HUDEP-2 (cell line): ENCODE data around the gene GATAD2A.

Source experiments
- DNase-seq, 76 experiments: peaks; one replicate each; lab custom pipeline; 2025; ENCODE audit not compliant: unreplicated experiment in 76 of 76; lab: John Stamatoyannopoulos, UW

The GATAD2A gene

DNA sequence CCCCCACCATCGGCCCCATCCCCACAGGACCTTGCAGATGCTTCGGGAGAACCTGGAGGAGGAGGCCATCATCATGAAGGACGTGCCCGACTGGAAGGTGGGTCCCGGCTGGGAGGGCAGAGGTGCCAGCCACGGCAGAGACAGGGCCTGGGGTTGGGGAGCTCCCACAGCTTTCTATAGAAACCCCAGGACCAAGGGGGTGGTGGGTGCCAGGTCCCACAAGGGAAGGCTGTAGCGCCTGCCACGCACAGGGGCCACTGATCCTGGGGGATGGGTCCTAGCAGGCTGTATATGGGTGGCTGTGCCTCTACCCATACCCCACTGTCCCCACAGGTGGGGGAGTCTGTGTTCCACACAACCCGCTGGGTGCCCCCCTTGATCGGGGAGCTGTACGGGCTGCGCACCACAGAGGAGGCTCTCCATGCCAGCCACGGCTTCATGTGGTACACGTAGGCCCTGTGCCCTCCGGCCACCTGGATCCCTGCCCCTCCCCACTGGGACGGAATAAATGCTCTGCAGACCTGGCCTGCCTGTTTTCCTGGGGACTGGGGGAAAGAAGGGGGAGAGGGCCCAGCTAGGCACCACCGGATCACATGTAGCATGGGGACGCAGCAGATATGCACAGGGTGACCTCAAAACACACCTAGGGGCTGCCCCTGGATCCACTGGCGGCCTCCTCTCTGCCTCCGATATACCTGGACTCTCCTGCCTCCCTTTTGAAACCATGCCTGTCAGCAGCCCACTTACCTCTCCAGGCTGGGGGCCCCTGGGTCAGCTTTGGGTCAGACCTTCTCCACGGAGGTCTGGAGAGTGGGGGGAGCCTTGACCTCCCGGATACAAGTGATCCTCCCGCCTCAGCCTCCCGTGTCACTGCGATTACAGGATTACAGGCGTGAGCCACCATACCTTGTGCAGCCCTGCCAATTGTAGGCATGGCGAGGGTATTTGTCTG is 122.5 kb downstream of the GATAD2A start:
- DNase-seq, result no peak

- DNase-seq, result no peak
Measured at GRCh38 chr19:19528721-19529490, 123.4 kb downstream of the GATAD2A start, which contains the start of gene YJEFN3. YJEFN3 (plus strand) TSS chr19:19528911; CDS start chr19:19528933, 22 bp downstream.

- DNase-seq, result no peak
Measured at GRCh38 chr19:19529783-19530422, 124.4 kb downstream of the GATAD2A start.

GRCh38 chr19:19530423-19530804 is 124.9 kb downstream of the GATAD2A start:
- DNase-seq, result no peak

- DNase-seq, result no peak
Measured at GRCh38 chr19:19530889-19531288, 125.4 kb downstream of the GATAD2A start.

GRCh38 chr19:19531951-19532805 is 126.7 kb downstream of the GATAD2A start:
- DNase-seq, result peak in 64 of 76 experiments; percentile 8 to 84 (median 67)

- DNase-seq, result no peak
Measured at GRCh38 chr19:19532806-19533701, 127.6 kb downstream of the GATAD2A start.

DNA sequence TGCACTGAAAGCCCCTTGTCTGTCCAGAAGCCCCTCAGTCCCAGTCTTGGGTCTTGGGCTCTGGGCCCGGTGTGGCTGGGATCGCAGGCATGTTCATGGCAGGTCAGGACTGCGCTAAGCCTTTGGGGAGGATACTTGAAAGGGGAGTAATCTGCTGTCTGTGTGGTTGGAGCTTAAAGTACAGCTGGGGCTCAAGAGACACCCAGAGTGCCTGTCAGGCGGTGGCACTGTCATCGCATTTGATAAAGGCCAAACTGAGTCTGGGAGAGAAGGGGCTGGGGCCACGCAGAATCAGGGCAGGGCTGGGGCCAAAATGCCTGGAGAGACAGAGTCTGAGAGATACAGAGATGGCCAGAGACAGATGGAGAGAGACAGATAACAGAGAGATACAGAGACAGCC is 128.4 kb downstream of the GATAD2A start:
- DNase-seq, result peak in 12 of 76 experiments; percentile 10 to 41 (median 20)

GRCh38 chr19:19534556-19535265 is 129.2 kb downstream of the GATAD2A start:
- DNase-seq, result no peak

DNA sequence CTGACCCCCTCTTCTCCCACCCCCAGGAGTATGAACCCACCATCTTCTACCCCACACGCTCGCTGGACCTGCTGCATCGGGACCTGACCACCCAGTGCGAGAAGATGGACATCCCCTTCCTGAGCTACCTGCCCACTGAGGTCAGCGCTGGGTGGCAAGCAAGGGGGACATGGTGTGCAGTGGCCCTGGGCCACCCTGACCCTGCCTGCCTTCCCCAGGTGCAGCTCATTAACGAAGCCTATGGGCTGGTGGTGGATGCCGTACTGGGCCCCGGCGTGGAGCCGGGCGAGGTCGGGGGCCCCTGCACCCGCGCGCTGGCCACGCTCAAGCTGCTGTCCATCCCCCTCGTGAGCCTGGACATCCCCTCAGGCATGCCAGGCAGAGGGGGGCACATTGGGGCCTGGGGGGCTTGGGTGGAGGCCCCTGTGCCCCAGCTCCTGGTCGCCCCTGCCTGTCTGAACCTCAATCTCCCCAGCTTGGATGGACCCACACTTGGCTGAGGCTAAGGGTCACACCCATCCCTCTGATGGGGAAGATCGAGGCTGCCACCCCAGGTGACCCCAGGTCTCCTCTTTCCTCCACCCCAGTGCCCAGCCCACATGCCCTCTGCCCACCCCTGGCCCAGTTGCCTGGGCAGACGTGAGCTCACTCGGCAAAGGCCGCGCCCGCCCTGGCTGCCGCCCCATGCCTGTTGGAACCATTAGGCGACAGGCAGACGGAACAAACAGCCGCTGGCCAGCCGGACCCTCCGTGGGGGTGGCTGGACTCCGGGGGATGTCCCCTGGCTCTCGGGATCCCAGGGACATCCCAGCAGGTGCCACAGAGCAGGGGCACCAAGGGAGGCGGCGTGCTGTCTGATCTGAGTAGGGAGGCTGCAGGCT is 130.1 kb downstream of the GATAD2A start:
- DNase-seq, result no peak

DNA sequence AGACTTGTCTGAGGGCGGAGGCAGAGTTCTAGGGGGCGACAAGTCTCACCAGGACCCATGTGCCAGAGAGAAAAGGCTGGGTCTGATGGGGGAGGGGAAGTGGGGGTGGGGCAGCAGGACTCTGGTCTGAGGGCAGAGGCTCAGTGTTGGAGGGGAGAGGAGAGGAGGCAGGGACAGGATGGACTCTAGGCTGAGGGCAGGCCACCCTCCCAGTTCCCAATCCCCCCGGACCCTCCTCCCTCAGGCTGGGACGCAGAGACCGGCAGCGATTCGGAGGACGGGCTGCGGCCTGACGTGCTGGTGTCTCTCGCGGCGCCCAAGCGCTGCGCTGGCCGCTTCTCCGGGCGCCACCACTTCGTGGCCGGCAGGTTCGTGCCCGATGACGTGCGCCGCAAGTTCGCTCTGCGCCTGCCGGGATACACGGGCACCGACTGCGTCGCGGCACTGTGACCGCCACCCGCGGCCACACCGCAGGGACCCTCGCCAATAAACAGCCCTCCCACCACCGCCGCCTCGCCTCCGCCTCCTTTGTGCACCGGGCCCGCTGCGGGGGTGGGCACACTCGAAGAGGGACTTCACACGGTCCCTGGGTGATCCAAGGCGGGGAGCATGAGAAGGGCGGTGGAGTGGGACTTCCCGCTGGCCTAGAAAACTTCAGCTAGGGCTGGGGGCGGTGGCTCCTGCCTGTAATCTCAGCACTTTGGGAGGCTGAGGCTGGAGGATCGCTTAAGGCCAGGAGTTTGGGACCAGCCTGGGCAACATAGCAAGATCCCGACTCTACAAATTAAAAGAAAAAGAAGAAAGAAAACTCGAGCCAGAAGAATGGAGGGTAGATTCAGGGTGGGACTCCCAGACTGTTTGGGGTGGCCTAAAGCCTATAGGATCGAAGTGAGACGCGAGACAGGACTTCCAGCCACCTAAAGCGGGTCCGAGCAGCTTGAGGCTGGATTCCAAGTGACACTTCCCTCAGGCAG is 131.9 kb downstream of the GATAD2A start:
- DNase-seq, result no peak

DNA sequence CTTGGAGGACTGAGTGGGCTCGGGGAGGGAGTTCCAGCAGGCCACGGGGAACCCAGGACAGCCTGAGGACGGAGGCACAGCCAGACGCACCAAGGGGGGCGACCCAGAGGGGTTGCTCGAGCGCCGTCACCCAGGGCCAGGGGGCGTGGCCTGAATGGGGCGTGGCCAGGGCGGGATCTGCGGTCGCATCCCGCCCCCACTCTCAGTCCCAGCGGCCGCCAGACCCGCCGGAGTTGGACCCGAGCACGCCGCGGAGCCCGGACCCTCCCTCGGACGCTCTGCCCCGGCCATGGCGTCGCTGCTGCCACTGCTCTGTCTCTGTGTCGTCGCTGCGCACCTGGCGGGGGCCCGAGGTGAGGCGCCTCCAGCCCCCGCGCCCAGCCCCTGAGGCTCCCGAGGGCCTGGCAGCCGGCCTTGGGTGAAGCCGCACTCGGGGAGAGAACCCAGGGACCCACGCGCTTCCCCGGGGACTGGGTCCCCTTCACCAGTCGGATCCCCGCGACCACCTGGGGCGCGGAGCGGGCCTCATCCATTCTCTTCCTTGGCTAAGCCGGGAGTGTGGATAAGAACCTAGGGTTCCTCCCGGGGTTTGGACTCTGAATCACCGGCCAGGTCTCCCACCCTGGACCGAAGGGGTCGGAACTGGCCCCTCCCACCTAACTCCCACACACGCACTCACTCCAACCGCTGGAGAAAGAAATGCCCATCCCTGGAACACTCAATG is 132.7 kb downstream of the GATAD2A start, which contains the start of gene CILP2:
Gene CILP2, plus strand, starts transcription at position 205 of the 724 bp plus-strand sequence. Its CDS starts 85 bp downstream, at position 290.
- DNase-seq, result peak in 34 of 76 experiments; percentile 11 to 65 (median 29)

DNA sequence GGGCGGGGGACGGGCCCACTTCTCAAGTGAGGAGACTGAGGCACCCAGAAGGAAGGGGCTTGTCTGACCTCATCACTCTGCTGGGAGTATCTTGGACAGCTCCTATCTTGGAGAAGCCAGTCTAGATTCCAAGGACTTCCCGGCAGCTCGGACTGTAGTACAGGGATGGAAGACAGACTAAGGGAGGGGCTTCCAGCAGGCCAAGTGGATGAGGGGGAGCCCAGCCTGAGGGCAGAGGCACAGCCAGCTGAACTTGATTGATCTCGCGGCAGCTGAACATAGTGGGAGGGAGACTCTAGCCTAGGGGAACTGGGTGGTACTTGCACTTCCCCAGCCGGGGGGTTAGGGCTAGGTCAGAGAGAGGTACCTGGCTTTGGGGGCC is 133.3 kb downstream of the GATAD2A start:
- peak in 3 of 76 experiments; percentile 15 to 22 (median 18) for DNase-seq

DNA sequence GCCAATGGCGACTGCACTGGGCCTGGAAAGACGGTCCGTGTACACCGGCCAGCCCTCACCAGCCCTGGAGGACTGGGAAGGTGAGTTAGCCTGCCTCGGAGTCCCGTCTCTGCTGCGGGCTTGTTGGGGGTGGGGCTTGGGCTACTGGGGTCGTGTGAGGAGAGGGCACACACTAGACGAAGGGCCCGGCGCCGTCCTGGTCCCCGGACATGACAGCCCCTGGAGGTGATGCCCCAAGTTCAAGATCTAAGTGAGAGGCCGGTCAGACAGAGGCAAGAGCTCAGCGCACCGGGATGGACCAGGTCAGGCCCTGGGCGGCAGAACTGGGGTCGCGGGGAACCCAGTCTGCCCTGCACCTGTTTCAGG is 134.2 kb downstream of the GATAD2A start:
- DNase-seq, result peak in 2 of 76 experiments; percentile 26 to 59

DNA sequence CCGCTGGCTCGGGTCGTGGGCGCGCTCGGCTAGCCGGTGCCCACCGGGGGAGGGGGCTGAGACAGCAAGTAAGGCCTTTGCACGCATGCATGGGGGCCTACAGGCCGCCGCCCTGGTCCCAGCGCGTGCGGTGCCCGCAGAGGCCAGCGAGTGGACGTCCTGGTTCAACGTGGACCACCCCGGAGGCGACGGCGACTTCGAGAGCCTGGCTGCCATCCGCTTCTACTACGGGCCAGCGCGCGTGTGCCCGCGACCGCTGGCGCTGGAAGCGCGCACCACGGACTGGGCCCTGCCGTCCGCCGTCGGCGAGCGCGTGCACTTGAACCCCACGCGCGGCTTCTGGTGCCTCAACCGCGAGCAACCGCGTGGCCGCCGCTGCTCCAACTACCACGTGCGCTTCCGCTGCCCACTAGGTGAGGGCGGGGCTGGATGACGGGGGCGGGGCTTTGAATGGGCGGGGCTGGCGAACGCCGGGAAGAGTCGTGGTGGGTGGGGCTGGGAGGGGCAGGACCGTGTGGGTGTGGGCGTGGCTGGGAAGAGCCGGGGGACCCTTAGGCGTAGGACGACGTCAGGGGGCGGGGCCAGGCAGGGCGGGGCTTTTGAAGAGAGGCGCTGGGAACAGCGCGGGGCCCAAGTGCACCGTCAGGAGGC is 134.7 kb downstream of the GATAD2A start:
- DNase-seq, result peak in 75 of 76 experiments; percentile 43 to 100 (median 96)
